Mesothelial cell of epicardium (in vitro differentiated cells): ENCODE data around the gene OTOA. TPM values are rescaled to one million over a fixed set of nuclear protein-coding genes. Genes with fewer than 3 reads are reported as not detected.
"Not testable (repeated sequence)": the region's sequence is repeated elsewhere in the genome, so short reads cannot be mapped to it uniquely, and the experiment has no call there.

Source experiments
- DNase-seq, 2 experiments: peaks; one replicate each; pipeline ENCODE4 v3.0.0; 2021; ENCODE audit warnings: low spot score in 2 of 2; ENCODE audit not compliant: unreplicated experiment in 2 of 2
- H3K27ac Mint-ChIP-seq: 2 replicates; pipeline ENCODE4 v1.8.0; 2021; ENCODE audit warnings: mixed read lengths
- H3K27me3 Mint-ChIP-seq: 2 replicates; pipeline ENCODE4 v1.8.0; 2021; ENCODE audit warnings: low read depth, mixed read lengths
- H3K36me3 Mint-ChIP-seq: 2 replicates; pipeline ENCODE4 v1.8.0; 2021; ENCODE audit warnings: mixed read lengths
- H3K4me1 Mint-ChIP-seq: 2 replicates; pipeline ENCODE4 v1.8.0; 2021; ENCODE audit warnings: mixed read lengths
- H3K4me3 Mint-ChIP-seq: 2 replicates; pipeline ENCODE4 v1.8.0; 2021; ENCODE audit warnings: mild to moderate bottlenecking, moderate library complexity, mixed read lengths
- H3K9me3 Mint-ChIP-seq: 2 replicates; pipeline ENCODE4 v1.8.0; 2021; ENCODE audit warnings: mixed read lengths
- CTCF ChIP-seq: fragments of 200-600 bp; sonication (generic); IDR thresholded peaks from one replicate; pipeline ENCODE4 v1.5.0; 2021; ENCODE audit warnings: antibody characterized with exemption; ENCODE audit not compliant: unreplicated experiment
- total RNA-seq: library from RNA; stranded (reverse); gene quantifications from 3 replicates; pipeline ENCODE4 v1.2.1, GENCODE V29; 2021

Gene OTOA
- total RNA-seq, 1 donor from 2014 or later = 0.25 TPM

GRCh38 chr16:21720533-21720932, 56.8 kb downstream of the OTOA start:
- Mint-ChIP-seq H3K4me3 (no peak overlapping the region), H3K36me3 (no peaks in the 10 kb centered on the region)
- TF ChIP-seq CTCF = no peak

GRCh38 chr16:21722771-21723455, 59.1 kb downstream of the OTOA start:
- DNase-seq = no peak
- no peaks in the 10 kb centered on the region for H3K9me3 Mint-ChIP-seq
- no peak for TF ChIP-seq CTCF
- no peak overlapping the region for H3K4me3 Mint-ChIP-seq
- H3K27ac Mint-ChIP-seq = no peak overlapping the region
- H3K27me3 Mint-ChIP-seq = peaks cover 22% of the 10 kb centered on the region
- H3K36me3 Mint-ChIP-seq = no peaks in the 10 kb centered on the region
- H3K4me1 Mint-ChIP-seq = no peaks in the 10 kb centered on the region

More at GRCh38 chr16:21720533-21720932, 56.8 kb downstream of the OTOA start:
- Mint-ChIP-seq H3K4me1 (no peaks in the 10 kb centered on the region), H3K27ac (no peak overlapping the region), H3K9me3 (no peaks in the 10 kb centered on the region), H3K27me3 (peaks cover 21% of the 10 kb centered on the region)
- DNase-seq = no peak

GRCh38 chr16:21723532-21723931, 59.8 kb downstream of the OTOA start:
- Mint-ChIP-seq H3K27me3 (peaks cover 23% of the 10 kb centered on the region), H3K36me3 (no peaks in the 10 kb centered on the region), H3K27ac (no peak overlapping the region), H3K4me1 (no peaks in the 10 kb centered on the region), H3K4me3 (no peak overlapping the region), H3K9me3 (no peaks in the 10 kb centered on the region)
- no peak for DNase-seq
- no peak for TF ChIP-seq CTCF

GRCh38 chr16:21727344-21727743, 63.6 kb downstream of the OTOA start:
- DNase-seq = no peak
- Mint-ChIP-seq H3K4me3 (no peak overlapping the region), H3K4me1 (no peaks in the 10 kb centered on the region), H3K27ac (no peak overlapping the region), H3K36me3 (no peaks in the 10 kb centered on the region), H3K9me3 (no peaks in the 10 kb centered on the region), H3K27me3 (peaks cover 27% of the 10 kb centered on the region)
- TF ChIP-seq CTCF = no peak

GRCh38 chr16:21731233-21731632, 67.5 kb downstream of the OTOA start:
- not testable (repeated sequence) for DNase-seq, H3K4me3 Mint-ChIP-seq, H3K27ac Mint-ChIP-seq, H3K4me1 Mint-ChIP-seq, H3K9me3 Mint-ChIP-seq, H3K36me3 Mint-ChIP-seq, H3K27me3 Mint-ChIP-seq

- not testable (repeated sequence) for H3K4me1 Mint-ChIP-seq, H3K9me3 Mint-ChIP-seq, H3K4me3 Mint-ChIP-seq, DNase-seq, H3K36me3 Mint-ChIP-seq, H3K27me3 Mint-ChIP-seq, H3K27ac Mint-ChIP-seq
Observed at GRCh38 chr16:21740637-21741036, 76.9 kb downstream of the OTOA start.

GRCh38 chr16:21756192-21757079, 92.7 kb downstream of the OTOA start:
- H3K27ac Mint-ChIP-seq, H3K36me3 Mint-ChIP-seq, H3K4me1 Mint-ChIP-seq, DNase-seq, H3K4me3 Mint-ChIP-seq, H3K9me3 Mint-ChIP-seq: not testable (repeated sequence)
- peaks cover 19% of the 10 kb centered on the region for H3K27me3 Mint-ChIP-seq

GRCh38 chr16:21757080-21757671, 93.4 kb downstream of the OTOA start:
- H3K36me3 Mint-ChIP-seq, H3K4me1 Mint-ChIP-seq, H3K4me3 Mint-ChIP-seq, H3K9me3 Mint-ChIP-seq, H3K27ac Mint-ChIP-seq, DNase-seq: not testable (repeated sequence)
- peaks cover 19% of the 10 kb centered on the region for H3K27me3 Mint-ChIP-seq

GRCh38 chr16:21768280-21768679, 104.5 kb downstream of the OTOA start:
- not testable (repeated sequence) for H3K27me3 Mint-ChIP-seq, H3K36me3 Mint-ChIP-seq, H3K4me3 Mint-ChIP-seq, H3K4me1 Mint-ChIP-seq, H3K9me3 Mint-ChIP-seq, H3K27ac Mint-ChIP-seq, DNase-seq
